ENCODE data around the gene FLT4. TPM values are rescaled to one million over a fixed set of nuclear protein-coding genes. Genes with fewer than 3 reads are reported as not detected.

The FLT4 gene
- total and polyA plus RNA-seq, 8 donors = 0.93 to 9.5 (median 3.1) TPM

GRCh38 chr5:180637962-180638680 is 11.3 kb downstream of the FLT4 start:
- TF ChIP-seq CTCF (IDR thresholded peaks at IDR 0.05) = no peak
- TF ChIP-seq POLR2AphosphoS5 (IDR thresholded peaks at IDR 0.05) = no peak
- TF ChIP-seq POLR2A (IDR thresholded peaks at IDR 0.05) = no peak
- no peak for TF ChIP-seq EP300 (IDR thresholded peaks at IDR 0.05)
- Histone ChIP-seq H3K4me1 (no peaks in the 10 kb centered on the region), H3K4me3 (no peak overlapping the region), H3K36me3 (no peaks in the 10 kb centered on the region), H3K9me3 (no peaks in the 10 kb centered on the region), H3K27me3 (peaks cover 0 to 28% (median 0%) of the 10 kb centered on the region in 3 donors), H3K27ac (no peak overlapping the region)
- intact Hi-C loops (cut with DNase I; ENCODE audit: low total_unique reads) = no loop called here
- DNase-seq = no peak
- 61 to 69% (median 67%) methylated on average over 20 of the region's 20 CpGs for WGBS, 5 donors

GRCh38 chr5:180636403-180637075 is 12.9 kb downstream of the FLT4 start:
- WGBS, 5 donors = 66 to 78% (median 72%) methylated on average over 18 of the region's 18 CpGs
- intact Hi-C loops (cut with DNase I; ENCODE audit: low total_unique reads) = no loop called here
- Histone ChIP-seq H3K9me3 (no peaks in the 10 kb centered on the region), H3K4me1 (no peaks in the 10 kb centered on the region), H3K27me3 (peaks cover 0 to 39% (median 0%) of the 10 kb centered on the region in 3 donors), H3K4me3 (no peak overlapping the region), H3K36me3 (no peaks in the 10 kb centered on the region), H3K27ac (no peak overlapping the region)
- TF ChIP-seq EP300 (IDR thresholded peaks at IDR 0.05) (no peak), POLR2AphosphoS5 (IDR thresholded peaks at IDR 0.05) (no peak), POLR2A (IDR thresholded peaks at IDR 0.05) (no peak), CTCF (IDR thresholded peaks at IDR 0.05) (no peak)
- DNase-seq = no peak

- no peaks in the 10 kb centered on the region for H3K9me3 ChIP-seq
- DNase-seq = no peak
Observed at GRCh38 chr5:180636016-180636402, 13.4 kb downstream of the FLT4 start.

More at GRCh38 chr5:180636016-180636402, 13.4 kb downstream of the FLT4 start:
- no peak for TF ChIP-seq EP300 (IDR thresholded peaks at IDR 0.05)
- no peak for TF ChIP-seq CTCF (IDR thresholded peaks at IDR 0.05)
- TF ChIP-seq POLR2AphosphoS5 (IDR thresholded peaks at IDR 0.05) = no peak
- TF ChIP-seq POLR2A (IDR thresholded peaks at IDR 0.05) = no peak
- Histone ChIP-seq H3K36me3 (no peaks in the 10 kb centered on the region), H3K4me1 (no peaks in the 10 kb centered on the region), H3K27me3 (peaks cover 0 to 44% (median 0%) of the 10 kb centered on the region in 3 donors), H3K27ac (no peak overlapping the region), H3K4me3 (no peak overlapping the region)
- WGBS, 5 donors = 85 to 92% (median 87%) methylated on average over 8 of the region's 8 CpGs
- intact Hi-C loops (cut with DNase I; ENCODE audit: low total_unique reads) = no loop called here
